GM18519 (cell line): ENCODE results near the gene BRSK2.
"Not testable (repeated sequence)": the region's sequence is repeated elsewhere in the genome, so short reads cannot be mapped to it uniquely, and the experiment has no call there.

Experiments
- ATAC-seq: cut with Tn5 transposase; IDR thresholded peaks from one replicate; pipeline ENCODE4 v1.9.1; 2021; ENCODE audit warnings: mild to moderate bottlenecking, moderate library complexity; ENCODE audit not compliant: unreplicated experiment, low FRiP score

The BRSK2 gene

GRCh38 chr11:1353383-1354124 lies 36.2 kb upstream of the BRSK2 start:
- no peak for ATAC-seq

DNA sequence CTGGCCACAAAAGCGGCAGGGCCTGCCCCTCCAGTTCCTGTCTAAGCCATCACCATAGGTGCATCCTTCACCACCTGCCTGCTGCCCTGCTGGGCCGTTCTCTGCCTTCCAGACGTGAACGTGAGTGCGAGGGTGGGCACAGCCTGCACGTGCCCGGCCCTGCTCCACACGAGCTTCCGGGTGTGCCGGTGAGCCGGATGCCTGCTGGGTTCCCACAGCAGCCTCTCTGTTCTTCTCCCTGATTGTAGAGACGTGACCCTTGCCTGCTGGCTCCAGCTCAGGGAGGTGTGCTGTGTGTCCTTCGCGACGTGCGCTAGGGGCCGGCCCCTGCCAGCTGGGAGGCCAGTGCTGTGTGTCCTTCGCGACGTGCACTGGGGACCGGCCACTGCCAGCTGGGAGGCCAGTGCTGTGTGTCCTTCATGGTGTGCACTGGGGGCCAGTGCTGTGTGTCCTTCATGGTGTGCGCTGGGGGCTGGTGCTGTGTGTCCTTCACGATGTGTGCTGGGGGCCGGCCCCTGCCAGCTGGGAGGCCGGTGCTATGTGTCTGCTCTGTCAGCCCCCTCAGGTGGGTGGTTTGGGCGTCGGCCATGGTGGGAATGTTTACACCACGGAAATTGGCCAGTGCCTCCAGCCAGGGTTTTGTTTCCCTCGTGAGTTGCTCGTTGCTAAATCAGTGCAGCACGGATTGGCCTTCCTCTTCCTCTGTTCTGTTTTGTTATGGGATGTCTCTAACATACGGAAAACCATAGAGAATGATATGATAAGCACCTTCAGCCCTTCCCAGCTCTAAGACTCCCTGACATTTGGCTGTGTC lies 35.4 kb upstream of the BRSK2 start:
- no peak for ATAC-seq

GRCh38 chr11:1356007-1356435 lies 33.7 kb upstream of the BRSK2 start:
- ATAC-seq = no peak

DNA sequence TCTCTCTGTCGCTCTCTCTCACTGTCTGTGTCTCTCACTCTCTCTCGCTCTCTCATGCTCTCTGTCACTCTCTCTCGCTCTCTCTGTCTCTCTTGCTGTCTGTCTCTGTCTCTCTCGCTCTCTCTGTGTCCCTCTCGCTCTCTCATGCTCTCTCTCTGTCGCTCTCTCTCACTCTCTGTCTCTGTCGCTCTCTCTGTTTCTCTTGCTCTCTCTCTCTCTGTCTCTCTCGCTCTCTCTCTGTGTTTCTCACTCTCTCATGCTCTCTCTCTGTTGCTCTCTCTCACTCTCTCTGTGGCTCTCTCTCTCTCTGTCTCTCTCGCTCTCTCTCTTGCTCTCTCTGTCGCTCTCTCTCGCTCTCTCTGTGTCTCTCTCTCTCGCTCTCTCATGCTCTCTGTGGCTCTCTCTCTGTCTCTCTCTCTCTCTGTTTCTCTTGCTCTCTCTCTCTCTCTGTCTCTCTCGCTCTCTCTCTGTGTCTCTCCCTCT lies 33.2 kb upstream of the BRSK2 start:
- ATAC-seq = no peak

DNA sequence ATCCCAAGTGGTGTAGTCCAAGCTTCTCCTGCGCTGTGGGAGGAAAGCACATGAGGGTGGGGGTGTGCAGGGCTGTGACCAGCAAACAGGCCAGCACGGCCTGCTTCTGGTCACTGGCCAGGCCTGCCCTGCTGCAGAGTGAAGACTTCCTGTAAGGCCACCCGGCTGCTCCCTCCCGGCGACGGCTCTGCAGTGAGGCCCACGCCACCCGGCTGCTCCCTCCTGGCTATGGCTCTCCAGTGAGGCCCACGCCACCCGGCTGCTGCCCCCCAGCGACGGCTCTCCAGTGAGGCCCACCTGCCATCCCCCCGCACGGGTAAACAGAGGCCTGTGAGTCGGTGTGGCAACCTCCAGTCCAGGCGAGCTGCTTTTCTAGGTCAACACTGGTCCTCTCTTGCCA lies 31.4 kb upstream of the BRSK2 start:
- ATAC-seq = no peak

GRCh38 chr11:1358931-1359330 lies 30.8 kb upstream of the BRSK2 start:
- not testable (repeated sequence) for ATAC-seq

GRCh38 chr11:1359556-1359955 lies 30.2 kb upstream of the BRSK2 start:
- no peak for ATAC-seq

DNA sequence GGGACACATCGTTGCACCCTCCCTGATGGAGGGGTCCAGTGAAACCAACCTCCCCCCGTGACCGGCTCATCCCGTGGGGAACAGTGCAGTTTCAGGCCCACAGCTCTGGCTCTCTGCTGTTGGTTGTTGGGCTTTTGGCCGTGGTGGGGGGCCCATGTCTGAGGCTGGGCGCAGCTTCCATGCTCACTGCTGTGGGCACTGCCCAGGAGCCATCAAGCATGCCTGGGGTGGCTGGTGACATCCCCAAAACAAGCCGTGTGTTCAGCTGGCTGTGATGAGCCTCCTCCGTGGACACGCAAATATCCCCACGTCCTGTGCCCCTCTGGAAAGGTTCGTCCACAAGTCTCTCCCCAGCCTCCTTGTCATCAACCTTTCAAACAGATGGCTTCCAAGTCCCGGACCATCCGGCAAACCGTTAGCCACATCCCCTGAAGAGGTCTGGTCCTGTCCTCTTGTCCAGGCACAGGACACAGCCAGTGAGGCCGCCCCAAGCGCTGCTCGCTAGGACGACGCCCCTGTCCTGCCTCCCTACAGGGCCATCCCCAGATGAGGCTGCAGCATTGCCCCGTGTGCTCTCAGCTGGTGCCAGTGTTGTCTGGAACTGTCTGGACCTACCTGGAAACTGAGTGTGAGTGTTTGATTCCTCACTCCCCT lies 29.4 kb upstream of the BRSK2 start:
- no peak for ATAC-seq

DNA sequence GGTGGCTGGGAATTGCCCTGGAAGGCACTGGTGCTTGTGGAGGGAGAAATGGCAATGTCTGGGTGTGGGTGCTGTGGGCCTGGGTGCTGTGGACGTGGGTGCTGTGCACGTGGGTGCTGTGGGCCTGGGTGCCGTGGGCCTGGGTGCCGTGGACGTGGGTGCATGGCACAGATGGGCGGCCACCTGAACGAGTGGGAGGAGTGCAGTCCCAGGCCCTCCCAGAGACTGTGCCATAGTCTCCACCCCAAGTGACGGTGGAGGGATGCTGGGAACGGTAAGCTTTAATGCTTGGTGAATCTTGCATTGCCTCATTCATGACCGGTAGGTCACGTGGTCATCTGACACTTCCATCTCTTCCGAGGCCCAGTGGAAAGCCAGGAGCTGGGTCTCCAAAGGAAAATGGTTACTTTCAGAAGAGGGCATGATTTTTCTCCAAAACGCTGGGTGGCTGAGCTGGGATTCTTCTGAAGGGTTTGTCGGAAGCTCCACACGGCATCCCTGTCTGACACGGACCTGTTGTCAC lies 28.8 kb upstream of the BRSK2 start:
- no peak for ATAC-seq

GRCh38 chr11:1361882-1362281 lies 27.9 kb upstream of the BRSK2 start:
- no peak for ATAC-seq

DNA sequence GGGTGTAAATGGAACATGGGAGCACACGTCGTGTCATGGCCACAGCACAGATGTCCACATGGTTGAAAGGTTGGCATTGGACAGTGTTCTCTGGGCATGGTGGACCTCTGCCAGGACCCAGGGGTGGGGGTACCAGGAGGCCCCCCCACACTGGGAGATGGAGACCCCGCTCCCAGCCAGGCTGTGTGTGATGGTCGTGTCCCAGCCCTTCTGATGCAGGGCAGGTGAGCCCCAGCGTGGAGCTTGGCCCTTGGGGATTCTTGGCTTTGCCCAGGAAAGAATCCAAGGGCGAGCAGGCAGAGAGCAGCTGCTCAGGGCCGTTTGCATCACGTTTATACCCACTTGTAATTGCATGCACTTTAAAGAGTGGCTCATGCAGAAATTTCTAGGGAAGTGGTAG lies 22.0 kb upstream of the BRSK2 start:
- ATAC-seq = no peak

DNA sequence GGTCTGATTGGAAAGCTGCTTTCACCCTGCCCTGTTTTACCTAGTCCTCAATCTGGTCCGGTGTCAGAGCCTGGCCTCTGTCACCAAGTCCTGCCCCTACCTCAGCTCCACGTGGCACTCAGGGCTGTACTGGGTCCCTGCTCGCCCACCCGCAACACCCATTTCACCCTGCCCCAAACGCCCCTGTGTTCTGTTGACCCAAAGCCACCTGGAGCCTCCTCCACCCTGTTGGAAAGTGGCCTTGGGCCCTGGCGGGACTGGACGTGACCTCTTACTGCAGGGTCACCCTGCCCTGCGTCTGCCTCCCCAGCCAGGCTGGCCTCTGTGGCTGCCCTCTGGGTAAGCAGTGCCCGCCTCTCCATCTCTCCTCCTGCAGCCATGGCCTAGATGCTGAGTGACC lies 21.5 kb upstream of the BRSK2 start:
- no peak for ATAC-seq

DNA sequence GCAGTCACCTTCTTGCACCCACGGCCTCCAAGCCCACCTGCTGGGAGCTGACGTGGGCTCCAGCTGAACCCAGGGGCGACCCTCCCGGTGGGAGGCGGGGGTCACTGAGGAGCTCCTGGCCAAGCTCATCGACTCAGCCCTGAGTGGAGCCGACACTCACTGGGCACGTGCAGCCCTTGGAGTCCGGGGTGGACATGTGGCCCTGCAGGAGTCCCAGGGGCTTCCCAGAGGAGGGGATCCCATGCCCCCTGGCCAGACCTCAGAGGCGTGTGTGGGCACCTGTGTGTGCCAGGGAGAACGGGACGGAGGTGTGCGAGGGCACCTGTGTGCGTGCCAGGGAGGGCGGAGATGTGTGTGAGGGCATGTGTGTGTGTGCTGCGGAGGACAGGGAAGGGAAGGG lies 20.8 kb upstream of the BRSK2 start:
- no peak for ATAC-seq

- ATAC-seq = no peak
These were observed 20.2 kb upstream of the BRSK2 start for GRCh38 chr11:1369371-1370005.

- no peak for ATAC-seq
These were observed 19.3 kb upstream of the BRSK2 start for GRCh38 chr11:1370186-1371025.

DNA sequence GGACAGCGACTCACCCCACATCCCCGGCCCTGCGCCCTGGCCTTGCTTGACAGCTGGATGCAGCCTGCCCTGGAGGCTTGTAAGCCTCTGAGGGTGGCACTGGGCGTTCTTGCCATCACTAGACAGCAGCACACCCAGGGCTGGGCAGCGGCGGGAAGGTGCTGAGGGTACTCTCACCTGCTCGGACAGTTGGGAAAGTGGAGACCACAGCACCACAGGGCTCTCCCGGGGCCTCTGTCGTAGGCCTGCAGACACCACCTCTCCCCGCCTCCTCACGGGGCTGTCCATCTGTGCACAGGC lies 18.8 kb upstream of the BRSK2 start:
- no peak for ATAC-seq

DNA sequence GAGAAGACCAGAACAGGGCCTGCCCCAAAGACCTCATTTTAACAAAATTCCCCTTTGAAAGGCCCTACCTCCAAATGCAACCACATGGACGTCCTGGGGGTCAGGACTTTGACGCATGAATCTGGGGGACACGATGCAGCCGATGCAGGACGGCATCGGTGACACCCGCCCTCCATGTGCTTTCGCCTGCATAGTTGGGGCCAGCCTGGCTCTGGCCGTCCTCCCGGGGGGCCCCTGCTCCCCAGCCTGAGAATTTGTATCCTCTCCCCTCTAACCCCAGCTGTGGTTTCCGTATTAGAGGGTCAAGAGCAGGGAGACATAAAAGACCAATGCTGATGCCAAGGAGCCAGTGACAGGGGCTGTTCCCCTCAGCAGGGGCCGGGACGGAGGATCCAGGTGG lies 18.4 kb upstream of the BRSK2 start:
- ATAC-seq = no peak

DNA sequence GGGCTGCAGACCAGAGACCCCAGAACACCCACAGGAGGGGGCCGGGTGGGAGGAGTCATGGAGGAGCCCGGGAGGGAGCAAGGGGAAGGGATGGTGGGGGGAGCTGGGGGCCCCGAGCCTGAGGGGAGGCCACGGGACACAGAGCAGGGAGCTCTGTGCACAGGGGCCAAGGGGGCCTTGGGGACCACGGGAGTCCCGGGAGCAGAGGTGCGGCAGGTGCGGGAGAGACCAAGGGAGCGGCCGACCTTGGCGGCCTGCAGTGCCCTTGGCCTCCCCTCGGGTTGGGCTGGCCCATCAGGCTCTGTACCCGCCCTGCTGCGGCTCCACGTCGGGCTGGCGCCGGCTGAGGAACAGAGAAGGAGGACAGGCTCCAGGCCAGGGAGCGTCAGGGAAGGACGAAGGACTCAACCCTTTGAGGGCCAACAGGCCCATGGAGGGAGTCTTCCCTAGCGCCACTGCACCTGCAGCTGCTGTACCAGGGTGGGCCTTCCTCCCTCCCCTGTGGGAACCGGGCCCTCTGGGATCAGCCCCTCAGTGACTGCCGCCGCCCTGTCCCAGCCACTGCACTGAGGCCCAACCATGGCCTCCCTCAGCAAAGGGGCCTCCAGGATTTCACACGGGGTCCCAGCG lies 17.8 kb upstream of the BRSK2 start:
- ATAC-seq = no peak

DNA sequence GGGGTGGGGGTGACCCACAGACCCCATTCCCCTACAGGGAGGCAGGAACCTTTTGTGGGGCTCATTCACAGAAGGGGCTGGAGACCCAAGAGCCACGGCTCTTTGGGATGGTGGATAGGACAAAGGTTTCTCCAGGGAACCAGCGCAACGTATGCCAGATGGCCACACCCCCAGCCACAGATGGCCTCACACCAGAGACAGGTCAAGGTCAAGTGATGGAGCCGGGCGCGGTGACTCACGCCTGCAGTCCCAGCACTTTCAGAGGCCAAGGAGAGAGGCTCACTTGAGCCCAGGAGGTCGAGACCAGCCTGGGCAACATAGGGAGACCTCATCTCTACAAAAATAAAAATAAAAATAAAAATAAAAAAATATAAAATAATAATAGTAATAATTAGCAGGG lies 17.1 kb upstream of the BRSK2 start:
- ATAC-seq = no peak
